WTC11 (cell line): ENCODE data around the gene MAPK11.

Experiments used
- CBFB ChIP-seq: sonication (generic); formaldehyde crosslinking; IDR thresholded peaks from 2 replicates; pipeline ENCODE4 v1.8.1; 2022; ENCODE audit warnings: mild to moderate bottlenecking, low read depth, missing genetic modification reagents
- CTCF ChIP-seq: fragments of 200-600 bp; IDR thresholded peaks from 2 replicates; pipeline ENCODE4 v1.8.0; 2022; ENCODE audit warnings: antibody characterized with exemption
- E2F1 ChIP-seq: sonication (generic); formaldehyde crosslinking; IDR thresholded peaks from 2 replicates; pipeline ENCODE4 v1.8.0; 2022; ENCODE audit warnings: mild to moderate bottlenecking, missing genetic modification reagents
- NFE2L1 ChIP-seq: sonication (generic); formaldehyde crosslinking; IDR thresholded peaks from 2 replicates; pipeline ENCODE4 v1.8.1; 2023; ENCODE audit warnings: missing genetic modification reagents
- NR3C1 ChIP-seq: sonication (generic); formaldehyde crosslinking; conservative IDR thresholded peaks from 2 replicates; pipeline ENCODE4 v1.8.1; 2023; ENCODE audit warnings: low read depth, mild to moderate bottlenecking, missing genetic modification reagents
- TEAD4 ChIP-seq: sonication (generic); formaldehyde crosslinking; IDR thresholded peaks from 2 replicates; pipeline ENCODE4 v1.8.0; 2022; ENCODE audit warnings: mild to moderate bottlenecking, missing genetic modification reagents
- ZMAT4 ChIP-seq: fragments of 250-450 bp; sonication (Bioruptor Pico); IDR thresholded peaks from 2 replicates; pipeline ENCODE4 v1.9.0; 2021; ENCODE audit warnings: mild to moderate bottlenecking
- ZNF138 ChIP-seq: sonication (generic); formaldehyde crosslinking; conservative IDR thresholded peaks from 2 replicates; pipeline ENCODE4 v1.8.1; 2022; ENCODE audit warnings: mild to moderate bottlenecking, moderate library complexity, missing genetic modification reagents

DNA sequence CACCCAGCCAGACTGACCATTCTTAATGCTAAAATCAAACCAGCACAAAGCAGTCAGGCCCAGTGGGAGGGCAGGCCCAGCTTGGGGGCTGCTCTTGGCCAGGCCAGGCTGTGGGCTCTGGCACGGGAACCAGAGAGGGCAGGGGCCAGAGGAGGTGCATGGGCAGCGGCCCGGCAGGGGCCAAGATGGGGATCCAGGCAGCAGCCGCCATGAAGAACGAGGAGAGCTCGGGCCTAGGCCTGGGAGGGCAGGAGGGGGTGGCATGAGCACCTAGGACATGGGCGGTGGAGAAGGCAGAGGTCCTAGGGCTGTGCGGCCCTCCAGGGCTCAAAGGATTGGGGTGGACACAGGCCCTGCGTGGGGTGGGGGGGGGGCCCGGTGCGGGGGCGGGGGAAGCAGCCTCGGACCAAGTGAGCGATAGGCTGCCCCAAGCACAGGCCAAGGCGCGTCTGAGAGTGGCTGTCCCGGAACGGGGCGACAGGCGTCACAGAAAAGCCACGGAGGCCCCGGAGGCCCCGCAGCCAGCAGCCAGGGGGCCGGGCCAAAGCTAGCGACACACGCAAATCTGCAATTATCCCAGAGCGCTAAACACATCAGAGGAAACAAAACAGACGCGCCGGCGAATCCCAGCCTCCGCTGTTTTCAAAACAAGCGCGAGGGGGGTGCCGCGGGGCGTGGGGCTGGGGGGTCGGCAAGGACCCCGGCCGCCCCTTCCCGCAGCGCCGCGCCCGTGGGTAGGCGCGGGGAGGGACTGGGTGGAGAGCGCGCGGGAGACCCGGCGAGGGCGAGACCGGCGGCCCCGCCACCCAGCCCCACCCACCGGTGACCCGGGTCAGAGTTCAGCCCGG, 29.0 kb upstream of the MAPK11 start:
- TF ChIP-seq CTCF (no peak), CBFB (no peak), ZMAT4 (CRISPR knock-in tag) (no peak), E2F1 (CRISPR knock-in tag) (no peak), TEAD4 (no peak), NFE2L1 (no peak), ZNF138 (no peak), NR3C1 (CRISPR knock-in tag) (no peak)
